Stimulated activated CD4-positive, alpha-beta T cell treated with anti-CD3 and anti-CD28 coated beads, Interleukin-2, amount 100 ng/mL, for 24 hours (primary cell): ENCODE results near the gene SLC7A6.
"Not testable (repeated sequence)": the region's sequence is repeated elsewhere in the genome, so short reads cannot be mapped to it uniquely, and the experiment has no call there.

Experiments used
- DNase-seq, 2 donors: peaks; one replicate each; pipeline ENCODE4 v3.0.0-alpha.2; 2020

SLC7A6 gene

GRCh38 chr16:68284847-68285246 lies 20.5 kb downstream of the SLC7A6 start:
- DNase-seq = no peak

GRCh38 chr16:68285683-68286082 lies 21.4 kb downstream of the SLC7A6 start:
- no peak for DNase-seq

DNA sequence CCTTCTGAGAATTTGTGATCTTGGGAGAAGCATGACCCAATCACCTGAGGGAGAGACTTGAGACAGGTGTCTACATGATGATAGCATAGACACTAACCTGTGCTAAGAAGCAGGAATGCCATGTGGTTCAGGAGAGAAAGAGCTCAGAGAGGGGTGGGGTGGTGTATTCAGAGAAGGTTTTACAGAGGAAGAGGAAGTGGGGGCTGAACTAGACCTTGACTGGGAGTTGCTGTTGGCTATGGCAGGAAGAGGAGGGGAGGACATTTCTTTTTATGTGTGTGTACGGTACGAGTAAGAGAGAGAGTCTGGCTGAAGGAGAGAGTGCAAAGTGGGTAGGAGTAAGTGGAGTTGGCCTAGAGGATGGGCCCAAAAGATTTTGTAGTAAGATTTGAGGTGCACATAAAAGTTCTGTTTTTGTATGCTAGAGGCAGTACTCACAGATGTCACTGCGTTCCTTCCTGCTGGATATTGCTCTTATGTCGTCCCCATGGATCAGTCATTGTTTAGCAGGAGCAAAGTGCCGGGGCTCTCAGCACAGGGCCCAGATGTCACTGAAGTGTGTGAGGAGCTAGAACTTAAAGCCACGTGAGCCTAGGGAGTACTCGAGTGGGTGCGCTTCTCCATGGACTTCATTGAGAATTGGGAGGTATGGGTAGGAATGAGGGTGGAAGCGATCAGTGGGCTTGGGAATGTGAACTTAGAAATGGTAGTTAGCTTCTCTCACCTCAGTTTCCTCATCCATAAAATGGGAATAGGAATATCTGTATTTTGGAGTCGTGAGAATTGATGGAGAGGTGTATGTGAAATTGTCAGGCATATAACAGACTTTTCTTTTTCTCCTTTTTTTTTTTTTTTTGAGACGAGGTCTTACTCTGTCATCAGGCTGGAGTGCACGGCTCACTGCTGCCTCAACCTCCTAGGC lies 22.1 kb downstream of the SLC7A6 start:
- DNase-seq = no peak

DNA sequence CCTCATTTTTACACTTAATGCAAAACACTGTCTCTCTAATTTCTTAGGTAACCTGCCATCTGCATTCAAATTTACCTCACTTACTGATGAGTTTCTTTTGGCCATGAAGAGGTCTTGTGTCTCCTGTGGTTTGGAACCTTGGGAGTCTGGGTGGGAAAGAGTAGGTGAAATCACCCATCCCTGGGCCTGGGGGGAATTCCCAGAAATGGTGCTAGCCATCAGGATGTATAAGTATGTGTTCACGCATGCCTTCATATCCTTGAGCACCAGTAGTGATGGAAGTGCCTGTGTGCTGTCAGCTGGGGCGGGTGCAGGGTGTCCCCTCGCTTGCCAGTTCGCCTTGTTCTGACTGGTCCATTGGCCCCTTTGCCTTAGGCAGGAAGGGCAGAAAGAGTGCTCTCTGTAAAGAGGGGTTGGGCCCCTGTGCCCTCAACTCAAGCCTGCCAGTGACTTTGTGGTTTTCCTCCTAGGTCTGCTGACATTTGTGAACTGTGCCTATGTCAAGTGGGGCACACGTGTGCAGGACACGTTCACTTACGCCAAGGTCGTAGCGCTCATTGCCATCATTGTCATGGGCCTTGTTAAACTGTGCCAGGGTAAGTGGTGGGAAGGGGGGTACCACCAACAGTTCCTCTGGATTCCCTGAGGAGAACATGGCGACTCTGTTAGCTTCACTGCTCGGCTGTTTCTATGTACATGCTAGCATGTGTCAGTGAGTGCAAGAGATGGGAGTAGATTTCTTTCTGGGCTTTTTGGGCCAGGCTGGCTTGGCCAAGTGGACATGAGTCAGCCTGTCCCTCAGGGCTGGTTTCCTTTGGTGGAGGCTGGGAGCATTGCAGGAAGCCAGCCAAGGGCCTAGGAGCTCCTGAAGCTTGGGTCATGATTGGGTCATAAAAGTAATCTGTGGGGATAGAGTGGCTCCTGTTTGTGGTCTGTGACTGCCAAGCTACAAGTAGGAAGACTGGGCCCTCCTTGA lies 23.2 kb downstream of the SLC7A6 start:
- DNase-seq = peak in 1 of 2 donors; percentile 27

GRCh38 chr16:68288252-68288650 lies 23.9 kb downstream of the SLC7A6 start:
- no peak for DNase-seq

DNA sequence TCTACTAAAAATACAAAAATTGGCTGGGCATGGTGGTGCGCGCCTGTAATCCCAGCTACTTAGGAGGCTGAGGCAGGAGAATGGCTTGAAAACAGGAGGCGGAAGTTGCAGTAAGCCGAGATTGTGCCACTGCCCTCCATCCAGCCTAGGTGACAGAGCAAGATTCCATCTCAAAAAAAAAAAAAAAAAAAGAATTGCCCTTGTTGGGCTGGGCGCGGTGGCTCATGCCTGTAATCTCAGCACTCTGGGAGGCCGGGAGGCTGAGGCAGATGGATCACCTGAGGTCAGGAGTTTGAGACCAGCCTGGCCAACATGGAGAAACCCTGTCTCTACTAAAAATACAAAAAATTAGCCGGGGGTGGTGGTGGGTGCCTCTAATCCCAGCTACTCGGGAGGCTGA lies 24.5 kb downstream of the SLC7A6 start:
- not testable (repeated sequence) for DNase-seq

GRCh38 chr16:68289202-68289601 lies 24.9 kb downstream of the SLC7A6 start:
- DNase-seq = no peak

GRCh38 chr16:68289621-68290329 lies 25.4 kb downstream of the SLC7A6 start:
- DNase-seq = peak; percentile 54 to 65

- DNase-seq = no peak
These were observed 26.1 kb downstream of the SLC7A6 start for GRCh38 chr16:68290450-68290849.

GRCh38 chr16:68291227-68291626 lies 26.9 kb downstream of the SLC7A6 start:
- DNase-seq = no peak

DNA sequence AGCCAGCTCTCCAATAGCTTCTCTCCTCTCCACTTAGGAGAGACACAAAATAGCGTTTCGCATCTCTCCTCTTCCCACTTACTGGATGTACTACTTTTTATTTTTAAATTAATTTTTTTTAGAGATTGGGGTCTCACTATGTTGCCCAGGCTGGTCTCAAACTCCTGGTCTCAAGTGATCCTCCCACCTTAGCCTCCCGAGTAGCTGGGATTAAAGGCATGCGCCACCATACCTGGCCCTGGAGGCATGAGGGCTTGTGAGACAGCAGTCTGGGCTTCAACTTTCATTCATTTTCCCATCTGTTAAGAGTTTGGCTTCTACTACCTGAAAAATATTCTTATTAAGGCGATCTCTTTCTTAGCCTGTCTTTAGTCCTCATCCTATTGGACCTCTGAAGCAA lies 28.1 kb downstream of the SLC7A6 start:
- DNase-seq = no peak

DNA sequence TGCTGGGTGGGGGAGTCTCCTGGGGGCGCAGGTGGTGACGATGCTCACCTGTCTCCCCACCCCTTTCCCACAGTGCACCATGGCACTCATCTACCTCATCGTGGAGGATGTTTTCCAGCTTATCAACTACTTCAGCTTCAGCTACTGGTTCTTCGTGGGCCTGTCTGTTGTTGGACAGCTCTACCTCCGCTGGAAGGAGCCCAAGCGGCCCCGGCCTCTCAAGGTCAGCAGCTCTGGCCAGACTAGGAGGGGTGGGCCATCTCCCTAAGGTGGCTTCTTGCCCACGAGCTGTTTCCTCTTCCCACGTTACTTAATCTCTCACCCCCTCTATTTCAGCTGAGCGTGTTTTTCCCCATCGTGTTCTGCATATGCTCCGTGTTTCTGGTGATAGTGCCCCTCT lies 32.0 kb downstream of the SLC7A6 start:
- no peak for DNase-seq

- no peak for DNase-seq
These were observed 32.4 kb downstream of the SLC7A6 start for GRCh38 chr16:68296693-68297092.

DNA sequence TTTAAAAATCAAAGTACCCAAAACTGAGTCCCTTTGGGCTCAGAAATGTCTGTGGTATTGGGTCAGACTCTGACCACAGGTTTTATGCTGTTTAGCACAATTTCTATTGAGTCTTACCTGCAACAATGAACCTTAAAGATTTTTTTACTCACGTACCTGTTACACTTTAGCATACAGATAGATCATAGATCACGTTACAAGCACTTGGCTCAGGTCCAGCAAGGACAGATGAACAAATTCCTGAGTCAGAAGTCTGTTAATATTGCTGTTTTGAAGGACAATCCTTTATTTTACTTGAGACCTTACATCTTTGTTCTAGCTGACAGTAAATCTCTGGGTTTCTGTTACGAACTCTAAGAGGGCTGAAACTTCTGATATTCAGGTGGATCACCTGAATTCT lies 33.6 kb downstream of the SLC7A6 start:
- DNase-seq = no peak

DNA sequence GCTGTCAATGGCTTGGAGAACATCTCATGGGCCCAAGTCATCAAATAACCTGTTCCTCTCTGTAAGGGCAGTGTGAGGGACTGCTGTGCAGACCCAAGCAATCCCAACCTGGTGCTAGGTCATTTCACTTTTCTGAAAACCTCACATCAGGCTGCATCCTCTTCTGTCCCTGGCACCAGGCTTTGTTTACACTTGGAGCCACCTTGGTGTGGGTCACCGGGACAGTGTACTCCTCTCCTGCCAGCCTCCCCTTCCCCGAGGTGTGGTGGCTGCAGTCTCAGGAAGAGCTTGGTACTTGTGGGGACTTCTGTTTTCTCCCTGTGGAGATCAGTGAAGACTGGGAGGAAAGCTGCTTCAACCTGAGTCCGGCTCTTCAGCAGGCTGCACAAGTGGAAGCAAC lies 34.0 kb downstream of the SLC7A6 start:
- DNase-seq = no peak

DNA sequence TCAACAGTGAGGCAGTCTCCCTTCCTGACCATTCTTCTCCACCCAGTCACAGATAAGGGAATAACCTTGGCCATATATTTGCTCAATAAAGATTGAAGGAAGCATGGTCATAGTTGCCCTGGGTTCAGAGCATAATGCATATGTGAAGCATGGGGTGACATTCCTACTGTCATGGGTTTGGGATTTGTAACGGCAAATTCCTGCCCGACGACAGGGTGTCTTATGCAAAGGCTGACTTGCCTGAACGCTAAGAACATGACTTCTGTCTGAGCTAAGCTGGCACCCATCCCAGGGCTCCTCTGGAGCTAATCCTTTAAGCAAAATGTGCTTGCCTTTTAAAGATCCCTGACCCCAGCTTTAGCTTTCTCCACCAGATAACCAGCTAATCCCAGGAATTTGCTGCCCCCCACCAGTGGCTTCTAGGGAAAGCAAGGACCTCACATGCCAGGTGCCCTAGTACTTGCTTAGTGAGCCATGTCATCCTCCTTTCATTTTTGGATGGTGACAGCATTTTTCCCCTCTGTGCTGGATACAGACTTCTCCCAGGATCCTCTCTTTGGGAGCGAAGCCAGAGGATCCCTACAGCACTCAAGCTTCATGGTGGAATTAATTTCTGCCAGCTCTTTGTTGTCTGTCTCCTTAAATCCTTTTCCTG lies 34.7 kb downstream of the SLC7A6 start:
- no peak for DNase-seq

DNA sequence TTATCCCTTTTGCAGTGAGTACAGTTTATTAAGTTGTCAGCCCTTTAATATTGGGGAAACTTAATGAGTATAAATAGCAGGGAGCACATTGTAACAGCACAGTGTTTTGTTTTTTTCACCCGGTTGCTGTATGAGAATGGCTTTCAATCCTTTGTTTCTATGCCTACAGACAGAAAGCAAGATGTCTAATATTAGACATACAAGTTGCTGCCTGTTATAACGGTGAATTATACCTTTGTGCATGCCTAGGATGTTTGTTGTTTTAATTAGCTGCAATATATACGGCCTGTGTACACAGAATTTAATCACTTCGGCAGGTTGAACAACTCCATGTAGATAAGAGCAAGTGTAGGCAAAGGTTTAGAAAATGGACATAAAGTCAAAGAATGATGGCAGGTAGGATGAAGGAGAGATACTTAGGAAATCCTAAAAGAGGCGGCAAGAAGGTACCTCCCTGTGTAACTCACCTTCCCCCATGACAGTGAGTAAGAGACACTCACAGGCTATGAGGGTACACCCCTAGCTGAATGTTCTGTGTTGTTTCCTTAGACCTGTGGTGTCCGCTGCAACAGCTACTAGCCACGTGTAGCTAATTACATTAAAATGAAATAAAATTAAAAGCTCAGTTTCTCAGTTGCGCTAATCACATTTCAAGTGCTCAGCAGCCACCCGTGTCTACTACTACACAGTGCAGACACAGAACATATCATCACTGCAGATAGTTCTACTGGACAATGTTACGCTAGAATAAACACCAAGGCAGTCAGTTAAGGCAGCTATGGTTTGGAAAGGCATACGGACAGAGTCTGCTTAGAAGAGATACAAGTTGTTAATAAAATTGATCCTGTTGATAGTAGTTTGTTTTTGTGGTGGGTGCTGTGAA lies 35.5 kb downstream of the SLC7A6 start:
- no peak for DNase-seq

DNA sequence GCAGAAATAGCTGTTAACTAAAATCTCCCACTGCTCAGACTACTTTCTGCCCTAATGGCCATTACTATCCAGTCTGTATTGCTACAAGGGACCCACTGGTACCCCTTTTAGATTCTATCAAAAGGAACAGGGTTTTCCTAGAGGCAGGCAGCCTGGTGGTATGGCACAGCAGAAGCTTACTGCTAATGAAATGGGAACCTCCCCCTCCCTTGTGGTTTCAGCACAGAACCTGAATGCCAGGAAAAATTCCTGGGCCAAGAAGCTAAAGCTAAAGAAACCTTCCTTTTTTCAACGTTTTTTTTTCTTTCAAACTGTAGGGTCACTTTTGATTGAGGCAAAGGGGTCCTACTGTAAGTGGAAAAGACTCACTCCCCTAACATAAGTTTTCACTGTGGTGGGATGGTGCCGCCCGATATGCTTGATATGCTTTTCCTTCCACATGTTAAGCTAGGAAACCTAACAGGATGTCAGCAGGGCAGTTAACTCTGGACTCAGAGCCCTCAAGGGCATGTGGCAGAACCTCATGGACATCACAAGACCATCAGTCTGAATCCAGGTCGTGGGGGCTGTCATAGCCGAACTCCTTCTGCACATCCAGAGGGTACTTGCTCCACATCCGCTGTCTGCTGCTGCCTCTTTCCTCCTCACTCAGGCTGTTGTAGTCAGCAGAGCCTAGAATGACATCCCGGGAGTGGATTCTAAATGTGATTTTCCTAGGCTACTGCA lies 36.6 kb downstream of the SLC7A6 start:
- no peak for DNase-seq

GRCh38 chr16:68306633-68307032 lies 42.3 kb downstream of the SLC7A6 start:
- no peak for DNase-seq

DNA sequence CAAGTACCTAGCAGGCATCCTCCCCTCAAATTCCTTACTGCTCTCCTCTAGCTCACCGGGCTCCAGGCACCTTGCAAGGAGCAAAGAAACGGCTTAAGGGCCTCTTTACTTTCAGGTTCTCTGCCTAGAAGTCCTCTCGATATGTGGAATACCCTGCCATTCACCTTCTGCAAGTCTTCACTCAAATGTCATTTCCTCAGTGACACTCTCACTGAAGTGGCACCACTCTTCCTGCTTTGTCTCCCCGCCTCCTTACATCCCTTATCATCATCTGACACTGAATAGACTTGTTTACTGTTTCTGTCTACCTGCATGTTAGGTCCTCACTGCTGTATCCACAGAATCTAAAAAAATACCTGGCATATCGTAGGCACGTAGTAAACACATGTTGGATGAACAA lies 45.5 kb downstream of the SLC7A6 start:
- no peak for DNase-seq

DNA sequence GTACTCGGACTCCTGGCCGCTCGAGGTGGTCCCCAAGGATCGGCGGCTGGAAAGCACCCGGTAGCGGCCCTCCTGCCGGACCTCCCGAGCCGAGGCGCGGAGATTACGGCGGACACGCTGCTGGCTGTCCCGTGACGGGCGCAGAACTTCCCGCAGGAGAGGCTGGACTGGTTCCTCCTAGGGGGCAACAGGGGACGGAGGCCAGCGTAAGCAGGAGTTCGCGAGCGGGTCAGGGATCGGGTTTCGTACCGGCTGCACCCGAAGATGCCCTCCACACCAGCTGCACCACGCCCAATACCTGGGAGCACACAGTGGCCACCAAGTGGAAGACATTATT lies 46.1 kb downstream of the SLC7A6 start:
- DNase-seq = no peak
